Aorta (tissue), 5 donors: Measurements from ENCODE around the gene CD247. TPM values are rescaled to one million over a fixed set of nuclear protein-coding genes. Genes with fewer than 3 reads are reported as not detected.

Source experiments
- ATAC-seq: fragments of 200-7000 bp; cut with Tn5 transposase; one replicate; pipeline ENCODE4 v1.9.1; 2022; ENCODE audit warnings: moderate library complexity; ENCODE audit not compliant: low FRiP score
- DNase-seq, 2 donors: peaks; one replicate each; pipeline ENCODE4 v3.0.0-alpha.2; 2020
- H3K27ac ChIP-seq, 2 donors: one replicate each; pipeline ENCODE4 v1.5.1; 2013; ENCODE audit warnings: low read length in 2 of 2, mild to moderate bottlenecking in 2 of 2, moderate library complexity in 2 of 2, control low read depth in 1 of 2, inconsistent platforms in 1 of 2, low read depth in 1 of 2
- H3K27me3 ChIP-seq, 2 donors: one replicate each; pipeline ENCODE4 v1.6.1; 2013; ENCODE audit warnings: control low read depth in 1 of 2, low read length in 1 of 2, mild to moderate bottlenecking in 1 of 2, moderate library complexity in 1 of 2; ENCODE audit not compliant: insufficient read depth in 2 of 2, control insufficient read depth in 1 of 2
- H3K36me3 ChIP-seq, 2 donors: one replicate each; pipeline ENCODE4 v1.6.1; 2013; ENCODE audit warnings: control low read depth in 1 of 2, low read length in 1 of 2, mild to moderate bottlenecking in 1 of 2; ENCODE audit not compliant: insufficient read depth in 2 of 2, control insufficient read depth in 1 of 2
- H3K4me1 ChIP-seq, 2 donors: one replicate each; pipeline ENCODE4 v1.6.1; 2013; ENCODE audit warnings: low read length in 2 of 2, control low read depth in 1 of 2, mild to moderate bottlenecking in 1 of 2, moderate library complexity in 1 of 2; ENCODE audit not compliant: insufficient read depth in 2 of 2, control insufficient read depth in 1 of 2
- H3K4me3 ChIP-seq, 2 donors: one replicate each; pipeline ENCODE4 v1.5.1; 2013; ENCODE audit warnings: low read length in 2 of 2, control low read depth in 1 of 2, mild to moderate bottlenecking in 1 of 2
- H3K9me3 ChIP-seq: one replicate; pipeline ENCODE4 v1.6.1; 2013; ENCODE audit warnings: mild to moderate bottlenecking, low read length; ENCODE audit not compliant: control insufficient read depth
- WGBS, 2 donors: extraction: QIAGEN DNeasy Blood & Tissue Kit; methylation state at CpG; one replicate each; pipeline ENCODE4 v1.1.7; 2013; 5-methylcytosine and 5-hydroxymethylcytosine counted together
- intact Hi-C, 2 donors: fragments of 100-400 bp; cut with DNase I; formaldehyde crosslinking; loops; one replicate each; pipeline versions ENCODE4 v1.14.2 to v1.15.0; 2022
- polyA plus RNA-seq, 2 donors: library from polyadenylated mRNA; stranded (reverse); fragments of 200-250 nt; gene quantifications; one replicate each; pipeline ENCODE4 v1.2.3, GENCODE V29; 2013
- total RNA-seq, 2 donors: library from RNA; stranded (reverse); fragmentation: NEBNext Ultra II Directional; extraction: Animal tissue kit (Norgen Biotek cat#: 25700); gene quantifications; one replicate each; pipeline ENCODE4 v1.2.1, GENCODE V29; 2021
- donor health status: healthy with polysubstance abuse.
- donor health status: Bipolar disorder and iron deficiency.
- donor health status: DM: no; HTN: no; CAD: no.
- donor health status: DM: no; HTN: no; CAD: no.
- donor health status: DM: yes; HTN: yes; CAD: no.

CD247 gene
- total and polyA plus RNA-seq, 4 donors: 0.64 to 4.3 (median 4.0) TPM; not detected in 1

GRCh38 chr1:167467126-167467710 lies 51.1 kb downstream of the CD247 start:
- no peaks in the 10 kb centered on the region for H3K9me3 ChIP-seq
- intact Hi-C loops: no loop called here
- WGBS, 2 donors: 89% methylated on average over 15 of the region's 15 CpGs
- H3K36me3 ChIP-seq: no peaks in the 10 kb centered on the region
- H3K27ac ChIP-seq: no peak overlapping the region
- no peaks in the 10 kb centered on the region for H3K4me1 ChIP-seq
- no peak overlapping the region for H3K4me3 ChIP-seq
- ATAC-seq (no peak), DNase-seq (peak in 1 of 2 donors; percentile 44)
- H3K27me3 ChIP-seq: no peaks in the 10 kb centered on the region

- DNase-seq: no peak
- Histone ChIP-seq H3K4me1 (no peaks in the 10 kb centered on the region), H3K9me3 (no peaks in the 10 kb centered on the region), H3K27ac (no peak overlapping the region), H3K27me3 (no peaks in the 10 kb centered on the region), H3K36me3 (no peaks in the 10 kb centered on the region), H3K4me3 (no peak overlapping the region)
- ATAC-seq: no peak
- intact Hi-C loops: no loop called here
- 26 to 40% methylated on average over 1 of the region's 1 CpG for WGBS, 2 donors
Measured at GRCh38 chr1:167465743-167466142, 52.6 kb downstream of the CD247 start.

GRCh38 chr1:167465018-167465417 lies 53.3 kb downstream of the CD247 start:
- Histone ChIP-seq H3K4me3 (no peak overlapping the region), H3K36me3 (no peaks in the 10 kb centered on the region), H3K4me1 (no peaks in the 10 kb centered on the region), H3K27me3 (no peaks in the 10 kb centered on the region), H3K27ac (no peak overlapping the region), H3K9me3 (no peaks in the 10 kb centered on the region)
- no peak for DNase-seq
- no peak for ATAC-seq
- intact Hi-C loops: no loop called here
- 88 to 93% methylated on average over 2 of the region's 2 CpGs for WGBS, 2 donors

GRCh38 chr1:167463875-167464575 lies 54.3 kb downstream of the CD247 start:
- Histone ChIP-seq H3K36me3 (no peaks in the 10 kb centered on the region), H3K4me1 (no peaks in the 10 kb centered on the region), H3K27me3 (no peaks in the 10 kb centered on the region), H3K27ac (no peak overlapping the region), H3K4me3 (no peak overlapping the region), H3K9me3 (no peaks in the 10 kb centered on the region)
- 80 to 82% methylated on average over 6 of the region's 6 CpGs for WGBS, 2 donors
- intact Hi-C loops: no loop called here
- DNase-seq (no peak), ATAC-seq (no peak)

GRCh38 chr1:167463080-167463479 lies 55.2 kb downstream of the CD247 start:
- DNase-seq (peak in 1 of 2 donors; percentile 37), ATAC-seq (no peak)
- WGBS, 2 donors: 80 to 83% methylated on average over 4 of the region's 4 CpGs
- Histone ChIP-seq H3K27ac (no peak overlapping the region), H3K4me1 (no peaks in the 10 kb centered on the region), H3K4me3 (no peak overlapping the region), H3K9me3 (no peaks in the 10 kb centered on the region), H3K36me3 (no peaks in the 10 kb centered on the region), H3K27me3 (no peaks in the 10 kb centered on the region)
- intact Hi-C loops: no loop called here

GRCh38 chr1:167462341-167462740 lies 56.0 kb downstream of the CD247 start:
- H3K9me3 ChIP-seq: no peaks in the 10 kb centered on the region
- H3K4me1 ChIP-seq: no peaks in the 10 kb centered on the region
- intact Hi-C loops: no loop called here
- H3K27me3 ChIP-seq: no peaks in the 10 kb centered on the region
- H3K4me3 ChIP-seq: no peak overlapping the region
- peak in 1 of 2 donors; percentile 60 for DNase-seq
- WGBS, 2 donors: 90 to 94% methylated on average over 8 of the region's 8 CpGs
- no peak for ATAC-seq
- H3K27ac ChIP-seq: no peak overlapping the region
- no peaks in the 10 kb centered on the region for H3K36me3 ChIP-seq

GRCh38 chr1:167460836-167461235 lies 57.5 kb downstream of the CD247 start:
- Histone ChIP-seq H3K9me3 (no peaks in the 10 kb centered on the region), H3K36me3 (no peaks in the 10 kb centered on the region), H3K4me1 (no peaks in the 10 kb centered on the region), H3K4me3 (no peak overlapping the region), H3K27ac (no peak overlapping the region), H3K27me3 (no peaks in the 10 kb centered on the region)
- ATAC-seq (no peak), DNase-seq (no peak)
- intact Hi-C loops: no loop called here
- WGBS, 2 donors: 93 to 94% methylated on average over 14 of the region's 14 CpGs

GRCh38 chr1:167457936-167458584 lies 60.3 kb downstream of the CD247 start:
- WGBS, 2 donors: 81 to 84% methylated on average over 11 of the region's 11 CpGs
- Histone ChIP-seq H3K27me3 (no peaks in the 10 kb centered on the region), H3K27ac (no peak overlapping the region), H3K4me3 (no peak overlapping the region), H3K36me3 (no peaks in the 10 kb centered on the region), H3K9me3 (no peaks in the 10 kb centered on the region), H3K4me1 (no peaks in the 10 kb centered on the region)
- DNase-seq (no peak), ATAC-seq (no peak)
- intact Hi-C loops: no loop called here

GRCh38 chr1:167456926-167457325 lies 61.4 kb downstream of the CD247 start:
- Histone ChIP-seq H3K27ac (no peak overlapping the region), H3K4me3 (no peak overlapping the region), H3K27me3 (no peaks in the 10 kb centered on the region), H3K9me3 (no peaks in the 10 kb centered on the region), H3K4me1 (no peaks in the 10 kb centered on the region), H3K36me3 (no peaks in the 10 kb centered on the region)
- intact Hi-C loops: no loop called here
- no peak for ATAC-seq
- DNase-seq: no peak
- WGBS, 2 donors: 88 to 91% methylated on average over 8 of the region's 8 CpGs
